Measurements from ENCODE around the gene UBTD1.
A peak's percentile ranks its signal among the peaks of the same experiment; 100 is the strongest.
"Not testable (repeated sequence)": the region's sequence is repeated elsewhere in the genome, so short reads cannot be mapped to it uniquely, and the experiment has no call there.

The UBTD1 gene

DNA sequence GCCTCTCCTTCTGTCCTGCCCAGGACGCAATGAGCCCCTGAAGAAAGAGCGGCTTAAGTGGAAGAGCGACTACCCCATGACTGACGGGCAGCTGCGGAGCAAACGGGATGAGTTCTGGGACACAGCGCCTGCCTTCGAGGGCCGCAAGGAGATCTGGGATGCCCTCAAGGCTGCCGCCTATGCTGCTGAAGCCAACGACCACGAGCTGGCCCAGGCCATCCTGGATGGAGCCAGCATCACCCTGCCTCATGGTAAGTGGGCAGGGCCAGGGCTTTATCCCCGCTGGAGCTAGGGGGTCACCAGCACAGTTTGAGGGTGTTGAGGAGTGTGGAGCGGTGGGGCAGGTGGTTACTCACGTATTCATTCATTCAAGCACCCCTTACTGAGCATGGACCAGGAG is 69.2 kb downstream of the UBTD1 start:
- DNase-seq = no peak

DNA sequence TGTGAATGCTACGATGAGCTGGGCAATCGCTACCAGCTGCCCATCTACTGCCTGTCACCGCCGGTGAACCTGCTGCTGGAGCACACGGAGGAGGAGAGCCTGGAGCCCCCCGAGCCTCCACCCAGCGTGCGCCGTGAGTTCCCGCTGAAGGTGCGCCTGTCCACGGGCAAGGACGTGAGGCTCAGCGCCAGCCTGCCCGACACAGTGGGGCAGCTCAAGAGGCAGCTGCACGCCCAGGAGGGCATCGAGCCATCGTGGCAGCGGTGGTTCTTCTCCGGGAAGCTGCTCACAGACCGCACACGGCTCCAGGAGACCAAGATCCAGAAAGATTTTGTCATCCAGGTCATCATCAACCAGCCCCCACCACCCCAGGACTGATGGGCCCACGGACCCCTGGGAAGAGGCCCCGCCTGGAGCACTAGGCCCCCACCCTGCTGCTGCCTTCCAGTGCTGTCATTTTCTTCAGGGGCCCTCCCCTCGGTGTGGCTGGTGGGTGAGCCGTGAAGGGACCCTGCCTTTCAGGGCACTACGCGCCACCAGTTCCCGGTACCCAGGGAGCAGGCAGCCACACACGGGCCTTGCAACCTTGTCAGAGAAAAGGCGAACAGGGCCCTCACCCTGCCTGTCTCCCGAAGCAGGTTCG is 71.5 kb downstream of the UBTD1 start:
- no peak for DNase-seq

DNA sequence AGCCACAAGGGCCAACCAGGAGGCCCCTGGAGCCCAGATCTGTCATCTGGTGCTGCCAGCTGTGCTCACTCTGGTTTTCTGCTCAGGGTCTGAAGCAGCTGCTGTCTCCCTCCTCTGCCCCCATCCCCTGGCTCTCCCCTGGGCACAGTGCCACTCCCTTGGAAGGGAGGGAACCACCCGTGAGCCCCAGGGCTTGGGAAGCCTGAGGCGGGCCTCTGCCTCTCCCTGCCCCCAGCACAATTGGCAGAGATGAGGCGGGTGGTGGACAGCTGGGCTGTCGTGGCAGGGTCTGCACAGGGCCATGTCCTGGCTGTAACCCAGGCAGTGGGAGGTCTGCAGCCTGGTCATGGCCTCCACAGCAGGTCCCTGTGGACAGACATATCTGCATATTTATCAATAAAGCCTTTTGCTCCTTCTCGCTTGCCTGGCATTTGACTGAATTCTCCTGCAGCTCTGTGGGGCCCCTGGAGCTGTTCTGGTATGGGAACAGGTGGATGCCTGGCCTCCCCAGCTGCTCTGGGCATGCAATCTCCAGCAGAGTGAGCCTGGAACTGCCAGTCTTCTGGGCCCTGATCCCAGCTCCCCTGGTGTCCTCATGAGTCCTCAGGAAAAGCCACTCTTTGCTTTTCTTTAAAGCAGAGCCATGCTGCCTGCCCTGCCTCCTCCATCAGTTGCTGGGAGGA is 72.2 kb downstream of the UBTD1 start:
- DNase-seq = no peak

DNA sequence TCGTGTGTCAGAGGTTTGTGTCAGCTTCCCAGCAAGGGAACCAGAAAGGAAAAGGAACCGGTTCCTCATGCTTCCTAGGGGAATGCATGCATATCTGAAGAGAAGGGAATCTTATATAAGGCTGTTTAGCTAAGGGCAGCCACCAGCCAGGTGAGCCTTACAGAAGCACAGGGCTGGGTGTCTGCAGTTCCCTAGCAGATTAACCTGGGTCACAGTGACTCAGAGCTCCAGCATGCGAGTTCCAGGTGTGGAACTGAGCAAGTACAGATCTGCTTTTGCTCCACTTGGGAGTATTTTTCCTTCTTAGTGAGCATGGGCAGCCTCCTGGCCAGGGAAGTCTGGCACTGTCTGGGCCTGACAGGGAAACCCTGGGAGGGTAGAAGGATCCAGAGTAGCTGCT is 72.9 kb downstream of the UBTD1 start:
- no peak for DNase-seq

DNA sequence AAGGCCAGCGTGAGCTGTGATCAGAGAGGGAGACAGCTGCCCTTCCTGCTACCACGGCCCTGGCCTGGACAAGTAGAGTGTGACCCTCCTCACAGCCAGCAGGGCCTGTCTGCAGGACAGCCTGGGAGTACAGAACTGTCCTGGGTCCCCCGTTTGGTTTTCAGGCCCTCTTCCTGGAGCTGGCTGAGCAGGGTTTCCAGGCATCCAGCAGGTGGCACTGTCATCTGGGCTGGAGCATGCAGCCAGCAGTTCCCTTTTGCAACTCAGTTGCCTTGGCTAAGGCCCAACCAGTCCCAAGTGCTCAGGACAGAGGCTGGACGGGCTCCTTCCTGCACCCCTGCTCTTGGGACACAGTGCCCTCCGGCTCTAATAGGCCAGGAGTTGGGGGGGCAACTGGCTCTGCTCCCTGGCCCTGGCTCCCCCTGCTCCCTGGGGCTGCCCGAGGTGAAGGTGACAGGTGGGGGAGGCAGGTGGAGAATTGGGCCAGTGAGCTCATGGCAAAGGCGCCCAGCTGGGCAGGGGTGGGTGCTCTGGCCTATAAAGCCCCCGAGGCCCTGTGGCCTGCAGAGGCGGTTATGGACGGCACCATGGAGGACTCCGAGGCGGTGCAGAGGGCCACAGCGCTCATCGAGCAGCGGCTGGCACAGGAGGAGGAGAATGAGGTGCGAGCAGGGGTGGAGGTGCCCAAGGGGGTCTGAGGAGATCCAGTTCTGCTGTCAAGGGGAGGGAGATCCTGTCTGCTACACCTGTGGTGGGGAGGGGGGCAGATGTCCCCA is 73.7 kb downstream of the UBTD1 start, which contains the start of gene ANKRD2:
Gene ANKRD2, plus strand, starts transcription at position 566 of the 776 bp plus-strand sequence. Its CDS starts 10 bp downstream, at position 576.
- no peak for DNase-seq

DNA sequence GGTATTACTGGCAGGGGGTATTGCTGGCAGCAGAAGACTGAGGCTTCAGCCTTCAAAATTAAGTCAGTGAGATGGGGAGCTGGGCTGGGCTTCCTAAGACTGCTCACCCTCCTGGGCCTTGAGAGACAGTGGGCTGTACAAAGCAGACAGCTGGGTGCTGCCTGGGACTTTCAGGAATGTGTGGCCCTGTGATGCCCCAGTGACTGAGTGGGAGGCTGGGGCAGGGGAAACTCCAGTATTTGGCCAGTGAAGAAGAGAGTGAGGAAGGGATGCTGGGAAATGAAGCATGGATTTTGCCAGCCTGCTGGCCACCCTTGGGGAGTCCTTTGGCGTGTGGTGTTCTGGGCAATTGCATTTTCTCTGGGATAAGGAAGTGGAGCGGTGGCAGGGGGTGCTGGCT is 74.3 kb downstream of the UBTD1 start:
- no peak for DNase-seq

DNA sequence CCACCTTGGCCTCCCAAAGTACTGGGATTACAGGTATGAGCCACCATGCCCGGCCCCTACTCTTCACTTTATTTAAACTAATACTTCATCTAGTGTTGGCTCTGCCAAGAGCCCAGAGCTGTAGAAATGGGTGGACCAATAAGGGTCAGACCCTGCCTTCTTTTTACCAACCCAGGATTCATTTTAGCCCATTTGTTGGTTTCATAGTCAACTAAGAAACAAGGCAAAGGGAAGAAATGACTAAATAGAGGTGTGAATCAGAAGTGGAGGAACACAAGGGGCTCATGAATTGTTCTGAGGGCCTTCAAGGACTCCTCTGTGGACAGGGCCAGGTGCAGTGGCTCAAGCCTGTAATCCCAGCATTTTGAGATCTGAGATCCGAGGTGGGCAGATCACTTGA is 74.9 kb downstream of the UBTD1 start:
- no peak for DNase-seq

DNA sequence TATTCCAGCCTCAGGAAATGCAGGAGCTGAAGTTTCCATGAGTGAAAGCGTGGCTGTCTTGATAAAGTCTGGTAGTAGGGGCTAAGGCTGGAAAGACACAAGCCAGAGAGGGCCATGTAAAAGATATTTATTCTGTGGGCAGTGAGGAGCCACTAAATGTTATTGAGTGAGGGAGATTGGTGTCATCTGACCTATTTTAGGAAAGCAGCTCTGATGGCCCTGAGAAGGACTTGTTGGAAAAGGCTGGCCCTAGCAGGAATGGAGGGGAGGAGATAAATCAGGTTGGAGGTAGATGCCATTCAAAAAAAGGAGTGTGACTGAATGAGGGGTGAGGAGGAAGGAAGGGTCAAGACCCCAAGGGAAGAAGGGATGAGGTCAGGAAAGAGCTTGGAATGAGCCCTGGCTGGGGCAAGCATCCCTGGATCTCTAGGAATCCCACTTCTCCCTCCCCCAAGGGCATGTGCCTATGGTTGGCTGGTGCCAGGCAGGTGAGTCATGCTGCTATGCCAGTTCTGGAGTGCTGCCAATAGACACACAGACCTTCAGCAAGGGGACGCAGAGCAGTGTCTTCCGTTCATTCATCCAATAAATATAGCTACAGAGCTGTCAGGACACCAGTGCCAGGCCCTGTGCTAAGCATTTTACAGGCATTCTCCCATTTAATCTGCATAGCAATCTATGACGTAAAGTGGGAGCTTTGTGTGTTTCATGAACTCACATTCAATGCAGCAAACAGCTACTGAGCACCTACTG is 75.8 kb downstream of the UBTD1 start:
- peak; percentile 4 for DNase-seq

DNA sequence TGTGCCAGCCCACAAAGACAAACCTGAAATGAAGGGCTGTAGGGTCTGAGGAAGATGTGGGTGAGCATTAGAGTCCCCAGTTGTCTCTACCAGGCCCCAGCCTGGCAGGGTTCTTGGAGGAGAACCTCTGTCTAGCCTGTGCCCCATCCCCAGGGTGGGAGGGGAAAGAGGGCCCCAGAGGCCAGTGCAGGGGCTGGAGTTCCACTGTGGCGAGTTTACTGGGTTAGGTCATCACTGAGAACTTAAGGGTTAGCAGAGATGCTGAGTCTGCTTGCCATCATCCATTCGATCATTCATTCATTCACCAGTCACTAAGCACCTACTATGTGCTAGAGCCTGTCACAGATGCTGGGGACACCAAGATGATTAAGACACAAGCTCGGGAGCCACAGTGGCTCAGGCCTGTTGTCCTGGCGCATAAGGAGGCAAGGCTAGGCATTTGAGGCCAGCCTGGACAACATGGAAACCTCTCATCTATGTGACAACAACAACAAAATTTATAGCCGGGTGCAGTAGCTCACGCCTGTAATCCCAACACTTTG is 76.5 kb downstream of the UBTD1 start:
- DNase-seq = no peak

DNA sequence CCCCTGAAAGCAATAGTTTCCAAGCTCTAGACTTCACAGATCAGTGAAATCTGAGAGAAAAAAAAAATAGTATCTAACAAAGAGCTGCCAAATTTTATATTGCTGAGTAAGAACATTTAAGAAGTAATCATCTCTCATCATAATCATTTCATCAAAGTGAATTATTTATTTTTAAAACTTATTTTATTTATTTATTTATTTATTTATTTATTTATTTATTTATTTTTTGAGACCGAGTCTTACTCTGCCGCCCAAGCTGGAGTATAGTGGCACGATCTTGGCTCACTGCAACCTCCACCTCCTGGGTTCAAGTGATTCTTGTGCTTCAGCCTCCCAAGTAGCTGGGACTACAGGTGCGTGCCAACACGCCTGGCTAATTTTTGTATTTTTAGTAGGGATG is 77.8 kb downstream of the UBTD1 start:
- DNase-seq = not testable (repeated sequence)

DNA sequence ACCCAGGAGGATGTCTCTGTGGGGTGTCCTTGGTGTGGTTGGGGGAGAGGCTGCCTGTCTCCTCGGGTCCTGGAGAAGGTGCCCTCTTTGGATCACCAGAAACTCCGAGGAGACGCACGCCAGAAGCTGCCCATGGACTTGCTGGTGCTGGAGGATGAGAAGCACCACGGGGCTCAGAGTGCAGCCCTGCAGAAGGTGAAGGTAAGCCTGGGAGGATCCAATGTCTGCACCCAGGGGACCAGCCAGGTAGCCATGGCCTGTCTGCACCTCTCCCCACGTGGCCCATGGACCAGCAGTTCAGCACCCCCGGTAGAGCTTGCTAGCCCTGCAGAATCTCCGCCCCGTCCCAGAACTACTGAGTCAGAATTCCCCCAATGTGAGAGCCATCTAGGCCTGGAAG is 79.0 kb downstream of the UBTD1 start:
- no peak for DNase-seq

DNA sequence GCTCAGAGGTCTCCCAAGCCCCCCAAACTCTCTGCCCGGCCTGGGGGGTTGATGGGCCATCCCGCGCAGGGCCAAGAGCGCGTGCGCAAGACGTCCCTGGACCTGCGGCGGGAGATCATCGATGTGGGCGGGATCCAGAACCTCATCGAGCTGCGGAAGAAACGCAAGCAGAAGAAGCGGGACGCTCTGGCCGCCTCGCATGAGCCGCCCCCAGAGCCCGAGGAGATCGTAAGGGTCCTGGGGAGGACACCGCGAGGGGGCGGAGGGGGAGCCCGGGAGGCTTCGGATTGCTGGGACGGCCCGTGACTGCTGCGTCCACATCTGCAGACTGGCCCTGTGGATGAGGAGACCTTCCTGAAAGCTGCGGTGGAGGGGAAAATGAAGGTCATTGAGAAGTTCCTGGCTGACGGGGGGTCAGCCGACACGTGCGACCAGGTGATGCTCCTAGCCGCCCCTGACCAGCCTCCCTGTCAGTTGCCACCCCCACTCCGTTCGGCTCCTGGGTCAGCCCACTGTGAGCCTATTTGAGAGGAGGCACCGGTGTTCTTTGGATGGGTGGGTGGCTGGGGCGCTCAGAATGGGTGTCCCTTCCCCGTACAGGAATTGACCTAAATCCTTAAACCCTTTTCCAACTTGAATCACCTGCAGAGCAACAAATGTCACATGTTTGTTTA is 79.6 kb downstream of the UBTD1 start:
- no peak for DNase-seq

DNA sequence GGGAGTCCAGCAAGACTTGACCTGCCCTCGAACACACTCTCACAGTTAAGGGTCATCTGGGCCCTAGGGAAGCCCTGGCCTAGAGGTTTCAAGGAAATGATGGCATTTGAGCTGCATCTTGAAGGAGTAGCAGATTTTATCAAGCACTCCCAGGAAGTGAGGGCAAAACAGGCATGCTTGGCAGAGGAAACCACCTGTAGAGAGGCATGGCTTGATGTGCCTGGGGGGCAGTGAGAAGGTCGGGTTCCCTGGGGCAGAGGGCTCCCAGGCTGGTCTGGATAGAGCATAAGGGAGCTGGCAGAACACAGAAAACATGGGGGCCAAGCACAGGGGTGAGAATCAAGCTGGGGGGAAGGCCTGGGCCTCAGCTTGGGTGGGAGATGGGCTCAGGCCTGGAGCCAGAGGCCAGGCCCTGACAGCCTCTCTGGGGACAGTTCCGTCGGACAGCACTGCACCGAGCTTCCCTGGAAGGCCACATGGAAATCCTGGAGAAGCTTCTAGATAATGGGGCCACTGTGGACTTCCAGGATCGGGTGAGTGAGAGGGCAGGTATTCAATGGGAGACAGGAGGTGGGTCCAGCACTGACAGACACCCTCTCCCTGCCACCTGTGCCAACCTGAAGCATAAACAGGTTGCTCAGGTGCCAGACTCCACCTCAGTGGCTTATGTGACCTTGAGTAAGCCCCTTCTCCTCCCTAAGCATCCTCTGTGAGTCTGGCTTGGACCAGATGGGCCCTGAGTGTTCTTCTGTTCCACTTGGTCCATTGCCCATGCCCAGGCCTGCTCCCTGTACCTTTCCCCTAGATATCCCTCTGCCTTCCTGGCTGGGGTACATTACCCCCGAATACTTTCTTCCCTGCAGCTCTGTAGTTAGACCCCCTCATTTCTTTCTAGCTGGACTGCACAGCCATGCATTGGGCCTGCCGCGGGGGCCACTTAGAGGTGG is 82.0 kb downstream of the UBTD1 start:
- DNase-seq = no peak

DNA sequence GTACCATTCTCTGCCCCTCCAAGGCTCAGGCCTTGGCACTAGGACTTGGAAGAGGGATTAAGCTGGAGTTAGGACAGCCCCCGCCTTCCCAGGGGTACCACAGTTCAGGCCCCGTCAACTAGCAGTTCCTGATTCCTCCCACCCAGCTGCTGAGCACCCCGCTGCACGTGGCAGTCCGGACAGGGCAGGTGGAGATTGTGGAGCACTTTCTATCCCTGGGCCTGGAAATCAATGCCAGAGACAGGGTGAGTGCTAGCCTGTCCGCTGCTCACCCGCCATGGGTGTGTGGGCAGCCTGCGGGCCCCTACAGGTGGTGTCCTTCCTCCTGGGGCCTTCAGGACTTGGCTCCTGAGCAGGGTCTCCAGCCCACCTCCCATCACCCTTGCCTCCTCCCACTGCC is 83.4 kb downstream of the UBTD1 start:
- DNase-seq = no peak

DNA sequence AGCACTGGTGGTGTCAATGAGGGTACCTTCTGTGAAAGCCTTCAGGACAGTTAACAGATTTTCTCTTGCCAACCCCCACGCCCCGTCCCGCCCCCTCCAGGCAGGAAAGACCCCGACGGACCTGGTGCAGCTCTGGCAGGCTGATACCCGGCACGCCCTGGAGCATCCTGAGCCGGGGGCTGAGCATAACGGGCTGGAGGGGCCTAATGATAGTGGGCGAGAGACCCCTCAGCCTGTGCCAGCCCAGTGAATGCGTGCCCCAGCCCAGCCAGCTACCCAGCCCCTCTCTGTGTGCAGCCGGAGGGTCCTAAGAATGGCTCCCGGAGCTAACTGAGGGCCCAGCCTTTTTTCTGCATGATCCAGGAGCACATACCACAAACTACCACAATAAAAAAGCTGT is 84.8 kb downstream of the UBTD1 start:
- no peak for DNase-seq

DNA sequence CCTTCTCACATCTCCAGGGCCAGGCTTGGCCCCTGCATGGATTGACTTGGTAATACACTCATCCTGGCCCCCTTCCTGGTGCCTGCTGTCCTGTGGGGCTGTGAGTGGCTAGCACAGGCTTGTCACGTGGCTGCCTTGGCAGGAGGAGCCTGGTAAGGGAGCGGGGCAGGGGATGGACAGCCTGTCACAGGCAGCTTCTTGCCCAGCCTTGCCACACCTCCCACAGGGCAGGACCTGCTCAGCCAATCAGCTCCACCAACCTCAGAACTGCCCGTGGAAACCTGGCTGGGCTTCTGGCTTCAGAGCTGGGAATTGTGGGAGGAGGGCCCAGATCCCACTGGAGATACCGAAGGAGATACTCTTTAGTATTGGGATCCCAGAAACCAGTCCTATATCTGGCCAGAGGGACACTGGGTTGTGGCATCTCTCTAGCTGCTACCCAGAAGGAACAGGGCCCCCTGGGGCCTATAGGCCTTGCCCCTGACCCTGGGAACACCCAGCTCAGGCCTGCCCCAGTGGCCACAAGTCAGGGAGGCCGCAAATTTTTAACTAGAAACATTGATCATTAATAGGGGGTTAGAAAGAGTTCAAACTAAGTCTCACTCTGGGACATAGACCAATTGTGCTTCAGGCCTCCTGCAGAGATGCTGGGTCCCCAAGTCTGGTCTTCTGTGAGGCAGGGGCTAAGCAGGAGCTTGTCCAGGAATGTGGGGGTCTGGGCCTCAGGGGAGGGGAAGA is 85.5 kb downstream of the UBTD1 start, which contains the start of gene HOGA1:
Gene HOGA1, plus strand, starts transcription at position 330 of the 738 bp plus-strand sequence. Its CDS starts 315 bp downstream, at position 645.
- no peak for DNase-seq

DNA sequence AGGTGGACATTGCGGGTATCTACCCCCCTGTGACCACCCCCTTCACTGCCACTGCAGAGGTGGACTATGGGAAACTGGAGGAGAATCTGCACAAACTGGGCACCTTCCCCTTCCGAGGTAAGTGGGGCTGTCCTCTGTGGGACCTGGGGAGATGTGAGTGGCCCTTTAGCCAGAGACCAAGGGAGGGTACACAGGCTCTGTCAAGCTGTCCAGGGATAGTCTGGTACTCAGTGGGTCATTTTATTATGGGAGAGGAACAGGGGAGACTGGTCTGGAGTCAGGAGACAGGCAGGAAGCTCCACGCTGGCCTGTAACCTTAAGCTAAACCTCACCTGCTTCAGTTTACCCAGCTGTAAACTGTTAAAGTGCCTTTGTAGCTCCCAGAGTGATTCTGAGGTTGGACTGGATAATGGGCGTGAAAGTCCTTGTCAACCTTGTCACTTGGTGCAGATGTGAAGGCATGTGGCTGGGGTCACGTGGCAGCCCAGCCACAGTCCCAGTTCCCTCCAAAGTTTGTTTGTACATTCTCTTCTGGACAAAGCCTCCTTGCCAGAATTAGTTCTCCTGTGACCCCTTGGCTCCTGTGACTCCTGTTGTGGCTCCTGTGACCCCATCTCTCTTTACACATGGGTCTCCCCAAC is 86.2 kb downstream of the UBTD1 start:
- DNase-seq = no peak

DNA sequence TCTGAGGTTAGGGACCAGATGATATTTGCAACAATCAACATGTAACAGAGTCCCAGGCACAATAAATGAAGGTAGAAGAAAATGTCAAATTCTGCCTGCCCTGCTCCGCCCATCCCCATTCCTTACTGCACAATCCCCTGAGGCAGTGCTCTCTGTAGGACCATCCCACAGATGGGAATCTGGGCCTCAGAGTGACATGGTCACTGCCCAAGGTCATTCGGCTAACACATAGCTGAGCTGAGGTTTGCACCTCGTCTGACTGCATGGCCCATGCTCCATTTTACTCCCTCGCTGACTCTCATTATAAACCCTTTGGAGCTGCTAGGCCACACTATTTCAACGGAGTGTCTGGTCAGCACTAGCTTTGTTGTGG is 86.7 kb downstream of the UBTD1 start:
- DNase-seq = no peak

DNA sequence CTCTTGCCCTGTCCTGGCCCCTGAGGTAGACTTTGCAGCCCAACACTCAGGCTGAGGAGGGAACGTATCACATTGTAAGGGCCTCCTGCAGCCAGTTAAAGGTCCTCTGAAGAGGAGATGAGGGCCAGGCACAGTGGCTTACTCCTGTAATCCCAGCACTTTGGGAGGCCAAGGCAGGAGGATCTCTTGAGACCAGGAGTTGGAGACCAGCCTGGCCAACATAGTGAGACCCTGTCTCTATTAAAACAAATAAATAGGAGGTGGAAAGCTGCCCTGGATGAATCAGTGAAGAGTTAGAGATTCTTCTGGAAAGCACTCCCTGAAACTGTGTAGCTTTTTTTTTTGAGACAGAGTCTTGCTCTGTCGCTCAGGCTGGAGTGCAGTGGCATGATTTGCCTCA is 88.5 kb downstream of the UBTD1 start:
- DNase-seq = no peak

DNA sequence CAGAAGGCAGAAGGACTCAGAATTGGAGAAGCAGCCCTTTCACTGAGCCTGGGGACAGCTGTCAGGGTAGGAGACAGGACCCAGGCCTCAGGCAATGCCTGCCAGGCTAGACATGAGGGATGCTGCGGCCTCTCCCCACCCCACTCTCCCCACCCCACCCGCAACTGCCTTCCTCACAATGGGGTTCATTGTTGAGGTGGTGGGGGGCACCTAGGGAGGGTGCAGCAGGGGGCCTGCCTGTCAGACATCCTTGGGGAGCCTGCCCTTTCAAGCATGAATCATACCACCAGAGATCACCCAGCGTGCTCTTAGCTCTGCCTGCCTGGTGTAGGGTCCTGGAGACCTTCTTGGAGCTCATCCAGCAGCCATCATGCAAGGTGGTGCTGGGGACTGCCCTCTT is 90.8 kb downstream of the UBTD1 start, which contains the start of gene C10orf62:
Gene C10orf62, plus strand, starts transcription at position 243 of the 400 bp plus-strand sequence. CDS start 177 bp downstream, outside the sequence.
- DNase-seq = no peak
